Retinal pigment epithelial cell (primary cell): ENCODE results near the gene RNU4-1.
"Not testable (repeated sequence)": the region's sequence is repeated elsewhere in the genome, so short reads cannot be mapped to it uniquely, and the experiment has no call there.

Experiments used
- DNase-seq: peaks from one replicate; pipeline ENCODE4 v3.0.0-alpha.2; 2010; ENCODE audit warnings: low read depth
- H3K4me3 ChIP-seq: 2 replicates; pipeline ENCODE4 v1.5.1; 2011; ENCODE audit warnings: mild to moderate bottlenecking, low read length, control low read depth, moderate library complexity
- TF ChIP-seq, protein P1 (sequence below): conservative IDR thresholded peaks from 2 replicates; pipeline ENCODE4 v1.5.1; 2011; ENCODE audit warnings: low read depth, low read length, control low read depth, inconsistent platforms

Gene RNU4-1

DNA sequence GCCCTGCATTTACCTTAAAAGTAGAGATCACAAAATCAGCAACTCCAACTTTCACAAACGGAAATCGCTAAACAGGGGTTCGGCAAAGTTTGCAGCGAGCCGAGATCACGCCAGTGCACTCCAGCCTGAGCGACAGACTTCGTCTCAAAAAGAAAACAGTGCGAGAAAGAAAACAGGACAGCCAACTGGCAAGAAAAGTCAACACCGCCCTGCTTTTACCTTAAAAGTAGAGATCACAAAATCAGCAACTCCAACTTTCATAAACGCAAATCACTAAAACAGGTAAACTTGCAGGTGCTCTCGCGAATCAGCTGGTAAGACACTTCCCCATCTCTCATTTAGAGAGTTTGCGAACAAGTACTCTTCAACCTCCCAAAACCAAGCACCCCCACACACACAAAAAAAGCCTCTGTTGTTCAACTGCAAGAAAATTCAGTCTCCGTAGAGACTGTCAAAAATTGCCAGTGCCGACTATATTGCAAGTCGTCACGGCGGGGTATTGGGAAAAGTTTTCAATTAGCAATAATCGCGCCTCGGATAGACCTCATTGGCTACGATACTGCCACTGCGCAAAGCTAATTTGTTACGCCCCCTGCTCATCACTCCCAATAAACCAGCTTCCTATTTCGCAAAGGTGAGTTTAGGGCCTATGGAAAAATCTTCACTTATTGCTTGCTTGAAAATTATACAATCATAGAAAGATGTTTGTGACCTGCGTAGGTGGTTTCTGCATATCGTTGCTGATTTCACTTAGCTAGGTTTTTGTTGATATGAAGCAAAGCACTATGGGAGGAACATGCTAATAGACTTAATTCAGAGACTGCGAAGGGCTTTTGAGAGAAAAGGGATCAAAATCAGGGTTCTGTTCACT lies at the start of gene RNU4-1:
Gene RNU4-1, minus strand, starts transcription at position 577 of the 871 bp plus-strand sequence.
- DNase-seq, result peak; percentile 75
- peak within 1 kb of the TSS; percentile 59 for H3K4me3 ChIP-seq
- TF ChIP-seq, protein P1, sequence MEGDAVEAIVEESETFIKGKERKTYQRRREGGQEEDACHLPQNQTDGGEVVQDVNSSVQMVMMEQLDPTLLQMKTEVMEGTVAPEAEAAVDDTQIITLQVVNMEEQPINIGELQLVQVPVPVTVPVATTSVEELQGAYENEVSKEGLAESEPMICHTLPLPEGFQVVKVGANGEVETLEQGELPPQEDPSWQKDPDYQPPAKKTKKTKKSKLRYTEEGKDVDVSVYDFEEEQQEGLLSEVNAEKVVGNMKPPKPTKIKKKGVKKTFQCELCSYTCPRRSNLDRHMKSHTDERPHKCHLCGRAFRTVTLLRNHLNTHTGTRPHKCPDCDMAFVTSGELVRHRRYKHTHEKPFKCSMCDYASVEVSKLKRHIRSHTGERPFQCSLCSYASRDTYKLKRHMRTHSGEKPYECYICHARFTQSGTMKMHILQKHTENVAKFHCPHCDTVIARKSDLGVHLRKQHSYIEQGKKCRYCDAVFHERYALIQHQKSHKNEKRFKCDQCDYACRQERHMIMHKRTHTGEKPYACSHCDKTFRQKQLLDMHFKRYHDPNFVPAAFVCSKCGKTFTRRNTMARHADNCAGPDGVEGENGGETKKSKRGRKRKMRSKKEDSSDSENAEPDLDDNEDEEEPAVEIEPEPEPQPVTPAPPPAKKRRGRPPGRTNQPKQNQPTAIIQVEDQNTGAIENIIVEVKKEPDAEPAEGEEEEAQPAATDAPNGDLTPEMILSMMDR, result no peak

DNA sequence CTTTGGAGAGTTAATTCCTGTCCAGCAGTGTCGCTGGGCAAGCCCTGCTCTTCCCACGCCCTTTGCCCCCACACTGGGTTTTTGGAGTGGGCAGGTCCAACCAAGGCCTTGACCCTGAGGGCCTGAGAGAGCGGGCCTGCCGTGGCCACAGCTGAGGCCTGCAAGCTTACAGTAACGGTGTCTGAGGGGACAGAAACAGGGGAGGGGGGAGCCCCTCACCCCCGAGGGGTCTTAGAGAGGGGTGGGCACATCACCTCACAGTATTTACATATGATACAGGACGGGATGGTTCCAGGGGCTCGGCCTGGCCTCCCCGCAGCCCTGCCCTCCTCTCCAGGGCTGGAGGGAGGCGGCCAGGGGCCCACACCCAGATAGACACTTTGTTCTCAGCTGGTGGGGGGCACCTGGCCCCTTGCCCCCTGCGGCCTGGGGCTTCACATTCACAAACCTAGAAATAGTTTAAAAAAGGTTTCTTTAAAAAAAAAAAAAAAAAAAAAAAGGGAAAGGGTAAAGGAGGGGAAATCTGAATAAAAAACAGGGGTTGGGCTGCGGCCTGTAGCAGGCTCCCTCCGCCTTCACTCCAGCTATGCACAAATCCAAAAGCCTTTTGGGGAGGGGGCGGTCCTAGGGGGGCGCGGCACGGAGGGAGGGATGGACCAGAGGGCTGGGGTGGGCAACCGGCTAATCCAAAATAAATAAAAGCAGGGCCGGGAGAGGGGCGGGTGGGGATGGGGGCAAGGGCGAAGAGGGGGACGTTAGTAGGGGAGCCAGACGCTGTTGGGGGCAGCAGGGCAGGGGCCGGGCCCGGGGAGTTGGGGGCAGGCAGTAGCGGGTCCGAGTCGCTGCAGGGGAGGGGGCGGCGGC lies 49.4 kb upstream of the RNU4-1 start:
- H3K4me3 ChIP-seq, result no peak overlapping the region
- DNase-seq, result no peak
- TF ChIP-seq, protein P1, result no peak

DNA sequence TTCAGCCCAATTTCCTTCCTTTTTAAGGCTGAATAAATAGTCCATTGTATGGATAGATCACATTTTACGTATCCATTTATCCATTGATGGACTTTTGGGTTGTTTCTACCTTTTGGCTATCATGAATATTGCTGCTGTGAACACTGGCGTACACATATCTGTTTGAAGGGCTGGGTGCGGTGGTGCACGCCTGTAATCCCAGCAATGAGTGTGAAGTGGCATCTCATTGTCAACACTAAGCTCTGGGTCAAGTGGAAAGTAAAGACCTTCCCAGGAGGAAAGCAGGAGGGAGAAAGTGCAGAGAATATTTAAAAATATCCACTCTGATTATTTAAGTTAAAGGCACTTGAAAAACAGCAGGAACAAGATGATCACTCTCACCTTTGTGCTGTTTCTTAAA lies 46.2 kb upstream of the RNU4-1 start:
- TF ChIP-seq, protein P1, result no peak

DNA sequence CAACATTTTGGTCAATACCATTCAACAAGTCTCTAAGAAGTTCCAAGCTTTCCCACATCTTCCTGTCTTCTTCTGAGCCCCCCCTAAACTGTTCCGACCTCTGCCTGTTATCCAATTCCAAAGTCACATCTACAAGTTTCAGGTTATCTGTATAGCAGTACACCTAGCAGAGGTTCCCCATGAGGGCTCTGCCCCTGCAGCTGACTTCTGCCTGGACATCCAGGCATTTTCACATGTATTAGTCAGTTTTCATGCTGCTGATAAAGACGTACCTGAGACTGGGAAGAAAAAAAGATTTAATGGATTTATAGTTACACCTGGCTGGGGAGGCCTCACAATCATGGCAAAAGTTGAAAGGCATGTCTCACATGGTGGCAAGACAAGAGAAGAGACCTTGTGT lies 44.7 kb upstream of the RNU4-1 start:
- H3K4me3 ChIP-seq, result no peak overlapping the region
- no peak for DNase-seq
- TF ChIP-seq, protein P1, result no peak

More for the DNA sequence above, 46.2 kb upstream of the RNU4-1 start:
- H3K4me3 ChIP-seq, result no peak overlapping the region
- no peak for DNase-seq

DNA sequence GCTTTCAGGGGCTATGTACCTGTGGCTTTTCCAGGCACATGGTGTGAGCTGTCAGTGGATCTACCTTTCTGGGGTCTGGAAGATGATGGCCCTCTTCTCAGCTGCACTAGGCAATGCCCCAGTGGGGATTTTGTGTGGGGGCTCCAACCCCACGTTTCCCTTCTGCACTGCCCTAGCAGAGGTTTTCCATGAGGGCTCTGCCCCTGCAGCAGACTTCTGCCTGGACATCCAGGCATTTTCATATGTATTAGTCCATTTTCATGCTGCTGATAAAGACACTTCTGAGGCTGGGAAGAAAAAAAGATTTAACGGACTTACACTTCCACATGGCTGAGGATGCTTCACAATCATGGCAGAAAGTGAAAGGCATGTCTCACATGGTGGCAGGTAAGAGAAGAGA lies 43.4 kb upstream of the RNU4-1 start:
- not testable (repeated sequence) for DNase-seq, H3K4me3 ChIP-seq

DNA sequence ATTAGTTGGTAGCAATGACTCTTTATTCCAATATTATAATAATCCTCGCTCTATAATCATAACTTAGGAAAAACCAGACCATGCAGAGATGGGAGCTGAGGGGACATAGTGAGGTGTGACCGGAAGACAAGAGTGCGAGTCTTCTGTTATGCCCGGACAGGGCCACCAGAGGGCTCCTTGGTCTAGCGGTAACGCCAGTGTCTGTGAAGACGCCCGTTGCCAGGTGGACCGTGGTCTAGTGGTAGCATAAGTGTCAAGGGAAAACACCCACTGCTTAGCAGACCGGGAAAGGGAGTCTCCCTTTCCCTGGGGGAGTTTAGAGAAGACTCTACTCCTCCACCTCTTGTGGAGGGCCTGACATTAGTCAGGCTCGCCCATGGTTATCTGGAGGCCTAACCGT lies 42.4 kb upstream of the RNU4-1 start:
- not testable (repeated sequence) for H3K4me3 ChIP-seq, DNase-seq
- TF ChIP-seq, protein P1, result peak; percentile 62

DNA sequence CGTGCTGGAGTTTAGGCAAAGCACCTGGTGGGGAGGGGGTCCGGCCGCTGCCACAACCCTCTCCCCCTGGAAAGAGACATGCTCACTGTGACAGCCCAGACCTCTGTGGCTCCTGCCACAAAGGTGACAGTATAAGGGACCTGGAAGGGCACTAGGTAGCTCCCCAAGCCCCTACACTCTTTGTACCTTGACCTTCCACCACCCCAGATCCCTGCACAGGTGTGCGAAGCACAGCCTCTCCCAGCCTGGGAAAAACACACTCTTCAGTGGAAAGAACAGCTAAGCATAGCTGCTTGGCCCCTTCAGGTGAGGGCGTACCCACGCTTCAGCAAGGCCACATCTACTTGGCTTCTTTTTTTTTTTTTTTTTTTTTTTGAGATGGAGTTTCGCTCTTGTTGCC lies 39.5 kb upstream of the RNU4-1 start:
- TF ChIP-seq, protein P1, result no peak
- H3K4me3 ChIP-seq, result no peak overlapping the region
- no peak for DNase-seq
